Tibial nerve (tissue), 4 donors: Measurements from ENCODE around the gene SAA4.
A peak's percentile ranks its signal among the peaks of the same experiment; 100 is the strongest.

ENCODE experiments used
- EP300 ChIP-seq, 2 donors: sonication (generic); formaldehyde crosslinking; IDR thresholded peaks; one replicate each; pipeline ENCODE4 v1.6.1; 2017; ENCODE audit warnings: antibody characterized with exemption in 2 of 2, mild to moderate bottlenecking in 1 of 2
- POLR2A ChIP-seq, 2 donors: fragments of 450-650 bp; IDR thresholded peaks; one replicate each; pipeline ENCODE4 v1.6.1; 2017; ENCODE audit warnings: antibody characterized with exemption in 2 of 2, mild to moderate bottlenecking in 2 of 2, moderate library complexity in 2 of 2
- TF ChIP-seq, protein P1 (sequence below), 5 experiments: fragments of 200-600 bp in 3 of 5; fragments of 450-650 bp in 2 of 5; sonication (generic) in 3 of 5; IDR thresholded peaks; one replicate each; pipeline ENCODE4 v1.5.1; 2016 to 2019; ENCODE audit warnings: antibody characterized with exemption in 5 of 5, mild to moderate bottlenecking in 3 of 5, moderate library complexity in 2 of 5

DNA sequence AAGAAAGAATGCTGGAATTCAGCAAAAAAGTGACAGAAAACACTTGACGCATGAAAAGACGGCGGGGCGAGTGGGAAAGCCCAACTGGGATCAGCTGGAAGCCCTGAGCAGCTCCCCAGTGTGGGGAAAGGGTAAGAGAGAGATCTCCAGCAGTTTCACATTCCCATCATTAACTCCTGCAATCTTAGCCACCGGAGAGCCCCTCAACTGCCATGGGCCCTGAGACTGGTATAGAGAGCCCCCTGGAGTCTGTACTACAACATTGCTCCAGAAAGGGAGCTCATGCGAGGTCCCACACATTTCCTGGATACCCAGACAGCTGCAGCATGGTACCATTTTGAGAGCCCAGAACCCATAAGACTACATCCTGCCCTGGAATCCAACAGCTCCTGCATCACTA is 32.9 kb downstream of the SAA4 start:
- no peak for TF ChIP-seq POLR2A (IDR thresholded peaks at IDR 0.05)
- TF ChIP-seq EP300 (IDR thresholded peaks at IDR 0.05) = no peak
- TF ChIP-seq, protein P1, sequence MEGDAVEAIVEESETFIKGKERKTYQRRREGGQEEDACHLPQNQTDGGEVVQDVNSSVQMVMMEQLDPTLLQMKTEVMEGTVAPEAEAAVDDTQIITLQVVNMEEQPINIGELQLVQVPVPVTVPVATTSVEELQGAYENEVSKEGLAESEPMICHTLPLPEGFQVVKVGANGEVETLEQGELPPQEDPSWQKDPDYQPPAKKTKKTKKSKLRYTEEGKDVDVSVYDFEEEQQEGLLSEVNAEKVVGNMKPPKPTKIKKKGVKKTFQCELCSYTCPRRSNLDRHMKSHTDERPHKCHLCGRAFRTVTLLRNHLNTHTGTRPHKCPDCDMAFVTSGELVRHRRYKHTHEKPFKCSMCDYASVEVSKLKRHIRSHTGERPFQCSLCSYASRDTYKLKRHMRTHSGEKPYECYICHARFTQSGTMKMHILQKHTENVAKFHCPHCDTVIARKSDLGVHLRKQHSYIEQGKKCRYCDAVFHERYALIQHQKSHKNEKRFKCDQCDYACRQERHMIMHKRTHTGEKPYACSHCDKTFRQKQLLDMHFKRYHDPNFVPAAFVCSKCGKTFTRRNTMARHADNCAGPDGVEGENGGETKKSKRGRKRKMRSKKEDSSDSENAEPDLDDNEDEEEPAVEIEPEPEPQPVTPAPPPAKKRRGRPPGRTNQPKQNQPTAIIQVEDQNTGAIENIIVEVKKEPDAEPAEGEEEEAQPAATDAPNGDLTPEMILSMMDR (IDR thresholded peaks at IDR 0.05) = peak in 1 of 5 experiments; percentile 9
